ENCODE data around the gene VSTM4. TPM values are rescaled to one million over a fixed set of nuclear protein-coding genes. Genes with fewer than 3 reads are reported as not detected.

The VSTM4 gene
- total and polyA plus RNA-seq, 8 donors: 0.32 to 2.4 (median 0.57) TPM

DNA sequence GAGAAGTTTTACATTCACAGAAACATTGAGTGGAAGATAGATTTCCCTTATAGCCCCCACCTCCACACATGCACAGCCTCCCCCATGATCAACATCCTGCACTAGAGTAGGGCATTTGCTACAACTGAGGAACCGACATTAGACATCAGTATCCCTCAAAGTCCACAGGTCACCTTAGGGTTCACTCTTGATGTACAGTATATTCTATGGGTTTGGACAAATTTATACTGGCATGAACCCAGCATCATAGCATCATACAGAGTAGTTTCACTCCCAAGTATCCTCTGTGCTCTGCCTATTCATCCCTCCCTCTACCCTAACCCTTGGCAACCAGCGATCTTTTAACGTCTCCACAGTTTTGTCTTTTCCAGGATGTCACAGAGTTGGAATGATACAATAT lies 64.4 kb downstream of the VSTM4 start:
- Histone ChIP-seq H3K4me3 (no peak overlapping the region), H3K36me3 (no peaks in the 10 kb centered on the region), H3K9me3 (no peaks in the 10 kb centered on the region), H3K27ac (no peak overlapping the region), H3K4me1 (no peaks in the 10 kb centered on the region), H3K27me3 (peaks cover 0 to 4% (median 0%) of the 10 kb centered on the region in 4 donors)
- DNase-seq (no peak), FAIRE-seq (no peak), ATAC-seq (no peak)
- 71 to 79% methylated on average over 3 of the region's 3 CpGs for WGBS, 2 donors
- TF ChIP-seq, protein P1, sequence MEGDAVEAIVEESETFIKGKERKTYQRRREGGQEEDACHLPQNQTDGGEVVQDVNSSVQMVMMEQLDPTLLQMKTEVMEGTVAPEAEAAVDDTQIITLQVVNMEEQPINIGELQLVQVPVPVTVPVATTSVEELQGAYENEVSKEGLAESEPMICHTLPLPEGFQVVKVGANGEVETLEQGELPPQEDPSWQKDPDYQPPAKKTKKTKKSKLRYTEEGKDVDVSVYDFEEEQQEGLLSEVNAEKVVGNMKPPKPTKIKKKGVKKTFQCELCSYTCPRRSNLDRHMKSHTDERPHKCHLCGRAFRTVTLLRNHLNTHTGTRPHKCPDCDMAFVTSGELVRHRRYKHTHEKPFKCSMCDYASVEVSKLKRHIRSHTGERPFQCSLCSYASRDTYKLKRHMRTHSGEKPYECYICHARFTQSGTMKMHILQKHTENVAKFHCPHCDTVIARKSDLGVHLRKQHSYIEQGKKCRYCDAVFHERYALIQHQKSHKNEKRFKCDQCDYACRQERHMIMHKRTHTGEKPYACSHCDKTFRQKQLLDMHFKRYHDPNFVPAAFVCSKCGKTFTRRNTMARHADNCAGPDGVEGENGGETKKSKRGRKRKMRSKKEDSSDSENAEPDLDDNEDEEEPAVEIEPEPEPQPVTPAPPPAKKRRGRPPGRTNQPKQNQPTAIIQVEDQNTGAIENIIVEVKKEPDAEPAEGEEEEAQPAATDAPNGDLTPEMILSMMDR (IDR thresholded peaks at IDR 0.05): no peak
- intact Hi-C loops (cut with DNase I): no loop called here

DNA sequence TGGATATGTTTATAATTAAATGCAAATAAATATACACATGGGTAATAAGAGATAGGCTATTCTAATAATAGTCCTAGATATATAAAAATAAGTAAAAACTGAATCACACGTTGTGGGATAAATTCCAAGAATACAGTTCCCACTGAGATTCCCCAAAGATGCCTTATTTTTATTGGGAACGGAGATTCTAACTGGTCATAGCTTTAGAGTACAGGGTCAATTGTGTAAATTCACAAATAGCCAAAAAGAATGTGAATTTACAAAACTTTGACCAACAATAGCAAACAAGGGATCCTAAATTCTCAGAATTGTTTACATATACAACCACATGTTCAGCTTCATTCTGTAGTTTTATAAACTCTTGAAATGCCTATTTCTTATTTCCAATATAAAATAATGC lies 65.0 kb downstream of the VSTM4 start:
- Histone ChIP-seq H3K9me3 (no peaks in the 10 kb centered on the region), H3K27me3 (peaks cover 0 to 4% (median 0%) of the 10 kb centered on the region in 4 donors), H3K27ac (no peak overlapping the region), H3K36me3 (no peaks in the 10 kb centered on the region), H3K4me1 (no peaks in the 10 kb centered on the region), H3K4me3 (no peak overlapping the region)
- no peak for FAIRE-seq
- TF ChIP-seq, protein P1 (IDR thresholded peaks at IDR 0.05): no peak
- no peak for ATAC-seq
- no peak for DNase-seq
- intact Hi-C loops (cut with DNase I): no loop called here
- 60 to 63% methylated on average over 2 of the region's 2 CpGs for WGBS, 2 donors

- H3K27me3 ChIP-seq: peaks cover 0 to 4% (median 0%) of the 10 kb centered on the region in 4 donors
- no peak for ATAC-seq
- no peak for DNase-seq
- TF ChIP-seq, protein P1 (IDR thresholded peaks at IDR 0.05): no peak
- H3K27ac ChIP-seq: no peak overlapping the region
- no peak overlapping the region for H3K4me3 ChIP-seq
- WGBS, 2 donors: 64 to 68% methylated on average over 4 of the region's 4 CpGs
- no peaks in the 10 kb centered on the region for H3K4me1 ChIP-seq
- no peak for FAIRE-seq
- H3K9me3 ChIP-seq: no peaks in the 10 kb centered on the region
- intact Hi-C loops (cut with DNase I): no loop called here
- no peaks in the 10 kb centered on the region for H3K36me3 ChIP-seq
Measured at GRCh38 chr10:49049660-49050059, 65.7 kb downstream of the VSTM4 start.

GRCh38 chr10:49047128-49047639 lies 68.1 kb downstream of the VSTM4 start:
- no peaks in the 10 kb centered on the region for H3K9me3 ChIP-seq
- intact Hi-C loops (cut with DNase I): no loop called here
- H3K27ac ChIP-seq: no peak overlapping the region
- peaks cover 0 to 4% (median 0%) of the 10 kb centered on the region in 4 donors for H3K27me3 ChIP-seq
- WGBS, 2 donors: 73 to 82% methylated on average over 11 of the region's 11 CpGs
- H3K36me3 ChIP-seq: no peaks in the 10 kb centered on the region
- ATAC-seq (no peak), DNase-seq (no peak), FAIRE-seq (no peak)
- H3K4me1 ChIP-seq: no peaks in the 10 kb centered on the region
- H3K4me3 ChIP-seq: no peak overlapping the region
- TF ChIP-seq, protein P1 (IDR thresholded peaks at IDR 0.05): no peak

- Histone ChIP-seq H3K4me3 (no peak overlapping the region), H3K9me3 (no peaks in the 10 kb centered on the region), H3K4me1 (no peaks in the 10 kb centered on the region), H3K27me3 (peaks cover 0 to 4% (median 0%) of the 10 kb centered on the region in 4 donors), H3K36me3 (no peaks in the 10 kb centered on the region), H3K27ac (no peak overlapping the region)
- no peak for FAIRE-seq
- DNase-seq: no peak
- no peak for ATAC-seq
- TF ChIP-seq, protein P1 (IDR thresholded peaks at IDR 0.05): no peak
- WGBS, 2 donors: 61 to 68% methylated on average over 5 of the region's 5 CpGs
- intact Hi-C loops (cut with DNase I): no loop called here
Measured at GRCh38 chr10:49044293-49045193, 70.8 kb downstream of the VSTM4 start.
